GM19397 (cell line): ENCODE results near the gene DNLZ.
"Not testable (repeated sequence)": the region's sequence is repeated elsewhere in the genome, so short reads cannot be mapped to it uniquely, and the experiment has no call there.

Experiments used
- ATAC-seq: cut with Tn5 transposase; IDR thresholded peaks from one replicate; pipeline ENCODE4 v1.9.1; 2021; ENCODE audit warnings: mild to moderate bottlenecking, moderate library complexity; ENCODE audit not compliant: unreplicated experiment

The DNLZ gene

DNA sequence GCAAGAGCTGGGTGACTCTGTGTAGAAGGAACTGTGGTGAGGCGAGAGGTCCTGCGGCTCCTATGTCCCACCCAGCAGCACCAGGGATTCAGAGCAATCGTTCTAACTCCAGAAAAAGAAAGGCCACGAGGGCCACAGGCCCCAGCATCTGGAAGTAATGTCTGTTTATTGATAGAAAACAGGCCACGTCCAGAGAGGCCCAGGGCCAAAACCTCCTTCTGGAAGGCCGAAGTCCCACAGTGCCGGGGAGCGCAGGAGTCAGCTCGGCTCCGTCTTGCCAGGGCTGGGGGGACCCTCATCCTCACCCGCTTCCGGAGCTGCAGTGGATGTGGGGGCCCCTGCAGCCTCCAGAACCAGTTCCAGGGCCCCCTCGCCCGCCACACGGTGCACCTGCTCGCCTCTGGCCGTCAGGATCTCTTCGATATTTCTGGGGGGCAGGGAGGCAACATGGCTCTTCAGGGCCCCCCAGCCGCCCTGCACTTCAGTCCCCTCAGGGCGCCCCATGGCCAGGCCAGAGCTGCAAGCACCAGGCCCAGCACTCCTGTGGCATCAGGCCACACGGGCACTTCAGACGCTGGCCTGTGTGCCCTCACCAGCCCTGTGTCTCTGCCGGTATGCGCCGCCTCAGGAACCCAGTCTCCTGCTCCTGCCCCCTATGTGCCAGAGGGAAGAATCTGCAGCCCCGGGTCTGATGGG, 1.6 kb downstream of the DNLZ start:
- ATAC-seq = no peak

DNA sequence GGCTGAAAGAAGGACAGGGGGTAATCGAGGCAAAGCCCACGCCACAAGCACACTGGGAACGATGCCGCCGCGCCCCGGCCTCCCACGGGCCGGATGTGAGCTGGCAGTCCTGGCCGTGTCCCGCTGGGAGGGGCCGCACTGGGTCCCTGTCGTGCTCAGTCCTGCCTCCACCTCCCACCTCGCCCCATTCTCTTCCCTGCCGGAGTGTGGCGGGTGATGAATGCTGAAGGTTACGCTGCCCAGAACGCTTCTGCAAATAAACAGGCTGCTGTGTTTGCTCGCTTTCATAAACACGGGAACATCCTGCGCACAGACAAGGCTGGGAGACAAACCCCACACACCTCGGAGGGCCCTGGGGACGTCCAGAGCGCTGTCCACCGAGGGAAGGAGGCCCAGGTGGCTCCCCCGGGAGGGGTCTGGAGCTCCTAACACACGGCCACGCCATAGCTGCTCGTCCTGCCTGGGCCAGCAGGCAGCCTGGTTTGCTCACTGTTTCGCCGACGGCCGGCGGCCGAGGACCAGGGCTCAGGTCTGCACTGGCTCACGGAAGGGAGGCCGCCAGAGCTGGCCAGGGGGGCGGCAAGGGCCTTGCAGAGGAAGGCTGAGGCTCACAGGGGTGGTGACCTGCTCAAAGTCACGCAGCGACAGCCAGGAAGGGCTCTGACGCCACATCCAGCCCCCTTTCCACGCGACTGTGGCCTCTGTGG, 2.3 kb downstream of the DNLZ start:
- ATAC-seq = no peak

DNA sequence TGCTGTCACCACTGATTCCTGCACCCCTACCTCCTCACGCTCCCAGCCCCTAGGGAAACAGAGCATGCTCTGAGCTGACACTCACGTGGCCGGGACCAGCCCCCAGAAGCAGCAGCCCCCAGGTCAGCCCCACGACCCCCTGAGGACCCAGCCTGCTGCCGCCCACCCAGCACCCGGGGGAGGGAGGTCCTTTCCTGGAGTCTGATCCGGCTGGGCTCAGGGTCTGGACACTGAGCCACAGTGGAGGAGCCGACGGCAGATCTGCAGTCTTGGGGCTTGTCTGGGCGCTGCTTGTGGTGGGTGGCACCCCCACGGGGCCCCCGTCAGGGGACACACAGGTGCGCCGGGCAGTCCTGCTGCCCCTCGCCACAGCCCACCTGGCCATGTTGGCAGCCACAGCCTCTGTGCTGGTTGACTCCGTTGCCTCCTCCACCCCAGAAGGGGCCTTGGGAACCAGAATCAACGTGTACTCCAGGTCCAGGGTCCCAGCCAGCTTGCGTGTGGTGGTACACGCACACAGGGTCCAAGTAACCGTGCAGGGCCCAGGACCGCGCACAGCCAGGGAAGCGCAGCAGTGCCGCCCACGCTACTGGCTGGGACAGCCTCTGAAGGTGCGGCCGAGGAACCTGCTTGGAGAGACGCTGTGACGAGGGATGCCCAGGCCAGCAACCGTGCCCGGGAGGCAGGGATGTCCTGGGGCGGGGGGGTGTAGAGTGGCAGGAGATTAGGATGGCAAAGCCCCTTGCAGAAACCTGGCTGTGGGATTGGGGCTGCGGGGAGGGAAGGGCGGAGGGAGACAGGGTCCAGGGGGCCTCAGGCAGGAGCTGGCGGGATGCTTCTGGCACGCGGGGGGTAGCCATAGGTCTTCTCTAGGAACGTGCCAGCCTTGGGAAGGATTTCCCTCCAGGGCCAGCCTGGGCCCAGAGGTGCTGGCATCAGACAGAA, 3.5 kb downstream of the DNLZ start:
- no peak for ATAC-seq

DNA sequence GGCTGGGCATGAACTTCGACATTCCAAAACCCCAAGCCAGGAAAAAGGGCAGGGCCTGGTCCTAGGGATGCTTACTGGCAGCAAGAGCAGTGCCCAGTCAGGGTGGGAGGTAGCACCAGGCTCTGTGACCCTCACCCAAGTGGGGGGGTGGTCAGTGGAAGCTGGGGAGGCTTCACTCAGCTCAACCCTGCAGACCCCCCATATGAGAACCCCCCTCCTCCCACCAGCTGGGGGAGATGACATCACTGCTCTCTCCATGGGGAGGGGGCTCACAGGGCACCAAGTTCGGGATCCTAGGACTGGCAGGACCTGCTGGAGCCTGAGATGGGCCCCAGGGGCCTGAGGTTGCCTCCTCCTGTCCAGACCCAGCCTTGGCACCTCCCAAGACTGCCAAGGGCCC, 4.7 kb downstream of the DNLZ start:
- ATAC-seq = no peak

DNA sequence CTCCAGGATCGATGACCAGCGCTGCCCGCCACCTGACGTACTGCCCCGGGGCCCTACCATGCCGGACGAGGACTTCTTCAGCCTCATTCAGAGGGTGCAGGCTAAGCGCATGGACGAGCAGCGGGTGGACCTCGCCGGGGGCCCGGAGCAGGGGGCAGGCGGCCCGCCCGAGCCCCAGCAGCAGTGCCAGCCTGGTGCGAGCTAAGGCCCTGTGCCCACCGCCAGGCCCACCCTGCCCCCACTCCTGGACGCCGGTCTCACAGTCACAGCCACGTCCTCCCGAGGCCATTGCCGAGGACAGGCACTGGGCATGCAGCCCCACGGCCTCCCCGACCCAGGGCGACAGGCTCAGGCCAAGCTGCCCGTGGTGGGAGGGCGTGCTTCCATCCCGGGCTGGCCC, 5.5 kb downstream of the DNLZ start:
- no peak for ATAC-seq

DNA sequence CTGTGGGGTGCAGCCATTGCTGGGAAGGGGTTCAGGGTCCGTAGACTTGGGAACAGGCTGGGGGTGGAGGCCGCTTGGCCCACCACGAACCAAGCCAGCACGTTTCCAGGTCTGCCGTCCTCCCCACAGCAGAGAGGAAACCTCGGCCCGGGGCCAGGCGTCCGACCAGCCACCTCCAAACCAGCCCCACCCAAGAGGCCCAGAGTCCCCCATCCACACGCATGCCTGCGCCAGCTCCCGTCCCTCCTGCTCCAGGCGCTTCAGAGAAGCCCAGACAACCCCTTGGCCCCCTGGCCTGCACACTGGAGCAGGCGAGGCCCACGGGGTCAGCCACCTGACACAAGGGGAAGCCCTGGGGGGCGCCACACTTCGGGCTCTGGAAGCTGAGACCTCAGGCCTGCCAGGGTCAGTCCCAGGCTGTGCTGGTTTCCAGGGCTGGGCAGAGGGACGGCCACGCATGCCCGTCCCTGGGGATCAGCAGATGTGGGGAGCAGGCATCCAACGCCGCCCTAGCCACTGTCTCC, 6.3 kb downstream of the DNLZ start:
- no peak for ATAC-seq

DNA sequence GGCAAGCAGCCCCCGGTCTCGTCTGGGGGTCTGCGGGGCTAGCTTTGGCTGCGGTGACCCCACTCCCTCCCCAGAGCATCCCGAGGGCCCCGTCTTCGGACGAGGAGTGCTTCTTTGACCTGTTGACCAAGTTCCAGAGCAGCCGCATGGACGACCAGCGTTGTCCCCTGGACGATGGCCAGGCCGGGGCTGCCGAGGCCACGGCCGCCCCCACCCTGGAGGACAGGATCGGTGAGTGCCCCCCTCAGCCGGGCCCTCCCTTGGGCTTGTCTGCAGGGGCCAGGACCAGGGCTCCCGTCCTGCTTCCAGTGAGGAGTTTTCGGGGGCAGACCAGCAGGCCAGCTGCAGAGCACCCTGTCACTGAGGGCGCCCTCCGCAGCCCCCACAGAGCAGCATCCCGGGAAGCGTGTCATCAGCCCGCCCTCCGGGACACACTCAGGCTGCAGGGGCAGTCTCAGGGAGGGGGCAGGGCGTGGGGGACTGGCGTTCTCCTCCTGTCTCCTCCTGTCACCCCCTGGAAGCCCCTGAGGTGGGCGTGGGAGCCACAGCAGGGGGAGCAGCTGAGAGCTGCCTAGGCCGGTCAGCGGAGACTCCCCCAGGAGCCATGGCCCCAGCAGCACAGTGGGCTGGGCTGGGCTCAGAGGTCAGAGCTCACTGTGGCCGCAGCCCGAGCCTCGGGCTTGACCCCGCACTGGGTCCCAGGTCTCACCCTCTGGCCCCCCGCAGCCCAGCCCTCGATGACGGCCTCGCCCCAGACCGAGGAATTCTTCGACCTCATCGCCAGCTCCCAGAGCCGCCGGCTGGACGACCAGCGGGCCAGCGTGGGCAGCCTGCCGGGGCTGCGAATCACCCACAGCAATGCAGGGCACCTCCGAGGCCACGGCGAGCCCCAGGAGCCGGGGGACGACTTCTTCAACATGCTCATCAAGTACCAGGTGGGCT, 7.7 kb downstream of the DNLZ start:
- no peak for ATAC-seq

DNA sequence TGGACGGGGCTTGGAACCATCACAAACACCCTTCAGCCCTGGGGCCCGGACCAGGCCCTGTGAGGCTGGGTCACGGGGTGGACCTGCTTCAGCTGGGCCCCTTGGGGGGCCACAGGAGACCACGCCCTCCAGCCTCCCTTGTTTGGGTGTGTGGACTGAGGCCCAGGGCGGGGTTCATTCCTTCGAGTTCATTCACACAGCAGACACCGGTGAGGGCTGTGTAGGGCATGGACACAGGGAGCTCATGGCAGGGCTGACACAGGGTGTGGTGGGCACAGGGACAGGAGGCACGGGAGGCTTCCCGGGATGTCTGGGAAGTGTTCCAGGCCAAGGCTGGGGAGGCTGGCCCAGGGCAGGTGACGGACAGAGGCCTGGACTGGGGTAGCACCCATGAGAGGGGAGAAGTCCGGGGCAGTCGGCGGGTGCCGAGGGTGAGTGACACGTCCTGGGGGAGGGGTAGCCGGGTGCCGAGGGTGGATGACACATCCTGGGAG, 8.9 kb downstream of the DNLZ start:
- ATAC-seq = no peak

DNA sequence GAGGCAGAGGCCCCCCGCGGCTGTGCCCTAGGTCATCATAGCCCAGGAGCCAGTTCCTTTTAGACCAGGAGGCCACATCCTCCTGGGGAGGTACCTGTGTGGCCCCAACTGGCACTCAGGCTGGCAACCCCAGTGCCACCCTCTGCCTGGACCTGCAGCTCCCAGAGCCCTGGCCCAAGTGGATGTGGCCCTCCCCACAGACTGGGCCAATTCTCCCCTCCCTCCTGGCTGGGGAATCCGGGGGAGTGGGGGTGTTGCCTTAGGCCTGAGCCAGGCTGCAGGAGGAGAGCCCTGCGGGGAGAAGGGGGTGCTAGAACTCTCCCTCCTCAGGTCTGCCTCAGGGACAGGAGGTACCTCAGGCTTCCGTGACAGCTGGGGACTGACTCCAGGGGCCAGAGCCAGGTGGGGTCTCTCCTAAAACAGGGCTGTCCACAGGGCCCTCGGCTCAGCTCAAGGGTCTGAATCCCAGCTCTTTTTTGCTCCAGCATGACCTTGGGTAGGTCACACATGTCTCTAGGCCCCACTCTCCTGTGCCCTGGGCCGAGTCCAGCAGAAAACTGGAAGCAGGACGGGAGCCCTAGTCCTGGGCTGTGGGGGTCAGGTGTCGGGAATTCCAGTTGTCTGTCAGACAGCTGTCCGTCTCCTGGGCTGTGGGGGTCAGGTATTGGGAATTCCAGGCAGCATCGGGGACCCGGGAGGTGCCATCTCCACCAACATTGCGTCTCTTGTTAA, 9.6 kb downstream of the DNLZ start:
- no peak for ATAC-seq

DNA sequence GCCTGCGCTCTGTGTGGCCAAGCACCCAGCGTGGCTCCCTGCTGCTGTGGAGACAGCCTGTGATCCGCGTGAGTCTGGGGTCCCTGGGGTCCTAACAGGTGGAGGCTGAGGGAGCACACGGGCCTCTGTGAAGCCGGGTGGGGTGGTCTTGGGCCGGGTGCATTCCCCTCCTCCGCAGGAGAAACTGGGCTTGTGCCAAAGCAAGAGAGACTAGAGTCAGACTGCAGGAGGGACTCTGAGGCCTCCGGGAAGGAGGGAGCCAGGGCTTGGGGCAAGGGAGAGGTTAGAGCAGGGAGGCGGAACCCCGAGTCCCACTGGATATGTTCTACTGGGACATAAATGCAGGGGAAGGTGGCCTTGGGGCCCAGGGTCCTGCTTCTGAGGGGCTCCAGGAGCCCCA, 10.5 kb downstream of the DNLZ start:
- ATAC-seq = no peak

DNA sequence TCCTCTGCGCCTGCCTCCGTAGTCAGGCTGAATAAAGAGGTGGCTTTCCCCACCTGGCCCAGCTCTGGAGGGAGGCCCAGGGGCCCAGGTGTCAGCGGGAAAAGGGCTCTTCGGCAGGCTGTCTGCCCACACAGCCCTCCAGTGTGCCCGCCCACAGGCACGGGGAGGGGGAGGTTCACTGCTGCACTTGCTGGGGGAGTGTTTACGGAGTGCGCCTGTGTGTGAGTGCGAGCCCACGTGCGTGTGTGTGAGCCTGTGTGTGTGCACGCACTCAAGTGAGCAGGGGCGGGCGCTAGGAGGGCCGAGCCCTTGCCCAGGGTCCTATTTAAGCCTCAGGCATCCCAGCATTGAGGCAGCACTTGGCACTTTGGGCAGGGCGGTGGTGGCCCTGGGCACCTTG, 10.9 kb downstream of the DNLZ start:
- no peak for ATAC-seq

DNA sequence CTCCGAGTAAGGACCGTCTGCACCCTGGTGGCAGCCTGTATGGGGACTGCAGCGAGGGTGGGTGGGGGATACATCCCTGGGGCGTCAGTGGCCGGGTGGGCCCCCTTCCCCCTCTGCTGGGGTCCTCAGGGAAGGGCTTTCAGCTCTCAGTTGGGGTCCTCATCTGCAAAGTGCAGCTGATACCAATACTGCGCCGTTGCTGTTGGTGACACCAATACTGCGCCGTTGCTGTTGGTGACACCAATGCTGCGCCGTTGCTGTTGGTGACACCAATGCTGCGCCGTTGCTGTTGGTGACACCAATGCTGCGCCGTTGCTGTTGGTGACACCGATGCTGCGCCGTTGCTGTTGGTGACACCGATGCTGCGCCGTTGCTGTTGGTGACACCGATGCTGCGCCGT, 11.7 kb downstream of the DNLZ start:
- ATAC-seq = not testable (repeated sequence)

DNA sequence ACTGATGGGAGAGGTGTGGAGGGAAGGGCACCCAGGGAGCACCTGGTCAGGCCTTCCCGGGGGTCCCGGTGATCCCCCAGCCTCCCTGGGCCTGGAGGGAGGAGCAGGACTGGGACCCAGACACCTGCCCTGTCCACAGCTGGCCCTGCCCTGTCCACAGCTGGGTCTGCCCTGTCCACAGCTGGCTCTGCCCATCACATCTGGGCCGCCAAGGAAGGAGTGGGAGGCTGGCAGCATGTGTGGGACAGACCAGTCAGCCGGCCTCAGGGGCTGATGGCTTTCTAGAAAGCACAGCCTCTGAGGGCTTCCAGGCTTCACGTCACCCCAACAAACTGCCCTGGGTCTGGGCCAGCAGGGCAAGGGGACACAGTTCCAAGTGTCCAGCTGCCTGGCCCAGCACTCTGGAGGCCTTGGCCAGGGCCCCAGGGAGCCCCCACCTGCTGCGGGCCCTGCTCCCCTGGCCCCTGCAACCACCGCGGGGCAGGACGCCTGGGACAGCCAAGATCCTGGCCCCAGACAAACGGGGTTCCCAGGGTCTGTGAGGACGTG, 12.2 kb downstream of the DNLZ start:
- no peak for ATAC-seq

DNA sequence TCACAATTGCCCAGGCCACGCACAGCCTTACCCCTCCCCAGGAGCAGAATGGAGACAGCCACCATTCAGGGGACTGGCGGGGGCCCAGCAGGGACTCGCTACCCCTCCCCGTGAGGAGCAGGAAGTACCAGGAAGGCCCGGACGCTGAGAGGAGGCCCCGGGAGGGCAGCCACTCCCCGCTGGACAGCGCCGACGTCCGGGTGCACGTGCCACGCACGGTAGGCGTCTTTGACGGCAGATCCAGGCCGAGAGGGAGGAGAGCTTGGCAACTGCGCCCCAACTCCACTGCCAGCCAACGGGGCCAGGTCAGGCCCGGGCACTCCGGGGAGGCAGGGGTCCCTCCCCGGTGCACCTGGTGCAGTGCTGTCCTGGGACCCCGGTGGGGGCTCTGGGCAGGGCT, 14.0 kb downstream of the DNLZ start:
- ATAC-seq = no peak

DNA sequence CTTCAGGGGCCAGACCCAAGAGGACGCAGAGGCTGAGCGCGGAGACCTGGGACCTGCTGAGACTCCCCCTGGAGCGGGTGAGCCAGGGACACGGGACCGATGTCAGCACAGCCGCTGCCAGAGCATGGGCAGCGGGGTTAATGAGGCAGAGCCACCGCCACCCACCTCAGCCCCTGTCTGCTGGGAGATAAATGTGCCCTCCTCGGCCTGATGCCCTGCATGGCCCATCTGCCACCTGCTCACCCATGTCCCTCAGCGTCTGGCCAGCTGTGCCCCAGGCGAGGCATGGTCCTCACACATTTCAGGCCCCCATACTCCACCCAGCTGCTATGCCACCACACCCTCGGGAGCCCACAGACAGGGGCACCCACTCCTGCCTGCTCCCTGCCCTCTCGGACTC, 14.9 kb downstream of the DNLZ start:
- ATAC-seq = no peak

DNA sequence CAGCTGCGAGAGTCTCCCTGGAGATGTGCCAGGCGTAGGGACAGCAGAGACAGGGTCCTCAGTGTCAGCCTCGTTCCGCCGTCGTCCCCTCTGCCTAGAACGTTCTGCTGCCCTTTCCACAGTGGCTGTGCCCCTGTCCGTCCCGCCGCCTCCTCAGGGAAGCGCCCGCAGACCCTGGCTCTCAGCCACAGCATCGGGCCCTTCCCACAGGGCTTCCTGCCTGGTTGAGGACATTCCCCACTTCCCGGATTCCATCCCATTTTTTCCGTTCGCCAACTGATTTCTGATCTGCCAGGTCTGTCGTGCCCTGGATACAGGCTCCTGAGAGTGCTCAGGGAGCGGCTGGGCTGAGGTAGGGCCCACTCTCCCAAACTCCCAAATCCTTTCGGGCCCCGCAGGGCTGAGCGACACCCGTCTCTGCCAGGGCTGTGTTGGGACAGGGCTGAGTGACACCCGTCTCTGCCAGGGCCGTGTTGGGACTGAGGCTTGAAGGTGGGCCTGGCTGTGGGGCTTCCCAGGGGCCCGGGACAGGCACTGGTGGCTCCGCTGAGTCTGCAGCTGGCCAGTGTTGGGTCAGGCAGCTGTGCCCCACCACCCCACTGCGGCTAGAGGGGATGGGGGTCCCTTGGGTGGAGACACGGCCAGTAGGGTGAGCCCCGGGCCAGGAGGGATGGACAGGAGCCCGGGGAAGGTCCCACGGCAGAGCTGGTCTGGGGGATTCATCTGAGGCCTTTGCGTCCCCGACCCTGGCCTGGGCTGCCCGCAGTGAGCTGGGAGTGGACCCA, 15.9 kb downstream of the DNLZ start:
- no peak for ATAC-seq

DNA sequence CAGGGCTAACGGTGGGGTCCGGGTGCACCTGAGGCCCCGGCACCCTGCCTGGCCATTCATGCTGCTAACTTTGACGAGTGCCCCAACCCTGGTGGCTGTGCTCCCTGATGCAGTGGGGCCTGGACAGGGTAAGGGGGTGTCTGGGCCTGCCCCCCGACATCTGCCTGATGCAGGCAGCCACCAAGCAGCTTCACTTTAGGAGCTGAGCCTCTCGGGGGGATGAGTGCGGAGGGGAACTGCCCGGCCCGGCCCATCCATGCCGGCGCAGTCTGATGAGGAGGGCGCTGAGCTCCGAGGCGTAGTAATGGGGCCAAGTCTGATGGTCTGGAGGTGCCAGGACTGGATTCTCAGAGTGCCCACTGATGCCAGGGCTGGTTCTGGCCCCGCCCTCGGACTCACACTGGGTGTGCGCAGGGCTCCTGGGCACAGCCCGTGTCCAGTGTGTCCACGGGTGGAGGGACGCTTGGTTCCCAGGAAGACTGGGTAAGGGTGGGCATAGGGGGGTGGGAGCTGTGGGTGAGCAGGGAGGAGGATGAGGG, 16.5 kb downstream of the DNLZ start:
- ATAC-seq = no peak

DNA sequence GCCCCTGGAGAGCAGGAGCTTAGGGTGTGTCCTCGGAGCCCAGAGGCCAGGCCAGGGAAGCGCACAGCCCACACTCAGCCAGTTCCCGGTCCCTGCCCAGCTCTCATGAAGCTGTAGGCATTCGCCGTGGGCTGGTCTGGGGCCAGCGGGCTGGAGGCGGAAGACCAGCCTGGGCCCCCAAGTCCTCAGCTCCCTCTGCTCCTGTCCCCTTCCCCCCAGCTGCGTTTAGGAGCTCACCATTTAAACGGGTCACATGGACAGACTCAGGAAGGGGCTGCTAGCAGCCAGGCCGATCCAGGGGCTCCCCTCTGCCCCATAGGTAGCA, 17.4 kb downstream of the DNLZ start:
- ATAC-seq = no peak
